A549 (cell line): ENCODE measurements around the gene TENT4A. TPM values are rescaled to one million over a fixed set of nuclear protein-coding genes. Genes with fewer than 3 reads are reported as not detected.

Source experiments
- ATAC-seq, 2 experiments: fragments of 200-7000 bp in 1 of 2; fragments of >200 bp in 1 of 2; cut with Nextera tagmentation in 1 of 2; cut with Tn5 transposase in 1 of 2; 3 replicates each; pipeline versions ENCODE4 v1.8.0 to v1.9.1; 2018 to 2020; ENCODE audit warnings: mild to moderate bottlenecking in 1 of 2, moderate library complexity in 1 of 2
- CTCF ChIA-PET: fragments of 300-600 bp; sonication (Branson Sonifier 250); formaldehyde crosslinking; extraction: SDS; loops from one replicate; lab custom pipeline; 2021; ENCODE audit warnings: antibody characterized with exemption, inconsistent platforms; lab: Yijun Ruan, JAX
- POLR2A ChIA-PET: fragments of 350-600 bp; formaldehyde crosslinking; extraction: SDS; loops from one replicate; lab custom pipeline; 2021; ENCODE audit warnings: antibody characterized with exemption, inconsistent platforms; lab: Yijun Ruan, JAX
- DNase-seq, 2 experiments: peaks; one replicate each; pipeline versions ENCODE4 v3.0.0 to v3.0.0-alpha.2; 2011 to 2016; ENCODE audit warnings: low read depth in 1 of 2, low spot score in 1 of 2
- FAIRE-seq: peaks from 2 replicates; lab custom pipeline; 2011; peaks lifted over from hg19 to GRCh38; lab: Jason Lieb, UNC
- H3K27ac ChIP-seq, 2 experiments: fragments of >200 bp; sonication (Bioruptor Twin); formaldehyde crosslinking; 3 replicates each; pipeline ENCODE4 v1.5.1; 2016 to 2017
- H3K4me1 ChIP-seq: fragments of >200 bp; sonication (Bioruptor Twin); formaldehyde crosslinking; 3 replicates; pipeline ENCODE4 v1.6.1; 2016
- H3K4me2 ChIP-seq: fragments of >200 bp; sonication (Bioruptor Twin); formaldehyde crosslinking; 3 replicates; pipeline ENCODE4 v1.6.1; 2016
- H3K4me3 ChIP-seq: fragments of >200 bp; sonication (Bioruptor Twin); formaldehyde crosslinking; 3 replicates; pipeline ENCODE4 v1.5.1; 2016
- H3K9me3 ChIP-seq: fragments of >200 bp; sonication (Bioruptor Twin); formaldehyde crosslinking; 3 replicates; pipeline ENCODE4 v1.6.1; 2016
- BHLHE40 ChIP-seq: IDR thresholded peaks from 2 replicates; pipeline ENCODE4 v1.6.1; 2012; ENCODE audit warnings: low read depth, low read length, inconsistent platforms
- CEBPB ChIP-seq, 2 experiments: fragments of >200 bp in 1 of 2; sonication (Bioruptor Twin) in 1 of 2; formaldehyde crosslinking in 1 of 2; IDR thresholded peaks; 2 replicates each; pipeline ENCODE4 v1.6.1; 2012 to 2016
- CHD4 ChIP-seq: fragments of 200-600 bp; sonication (generic); IDR thresholded peaks from 2 replicates; pipeline ENCODE4 v1.6.1; 2016; ENCODE audit warnings: antibody characterized with exemption, mild to moderate bottlenecking, borderline replicate concordance
- ESRRA ChIP-seq: fragments of 150-350 bp; IDR thresholded peaks from 2 replicates; pipeline ENCODE4 v1.6.1; 2014; ENCODE audit warnings: mild to moderate bottlenecking, low read length, borderline replicate concordance
- FOSB ChIP-seq: fragments of 250-450 bp; sonication (Bioruptor Pico); IDR thresholded peaks from 2 replicates; pipeline ENCODE4 v1.5.0; 2020; ENCODE audit warnings: mild to moderate bottlenecking, moderate library complexity
- FOSL2 ChIP-seq, 2 experiments: fragments of 450-650 bp in 1 of 2; fragments of >200 bp in 1 of 2; sonication (Bioruptor Twin) in 1 of 2; formaldehyde crosslinking; IDR thresholded peaks; 2 replicates each; pipeline versions ENCODE4 v1.5.0 to v1.6.1; 2016 to 2020; ENCODE audit warnings: mild to moderate bottlenecking in 1 of 2, moderate library complexity in 1 of 2
- HEYL ChIP-seq: fragments of 250-450 bp; sonication (Bioruptor Pico); IDR thresholded peaks from 2 replicates; pipeline ENCODE4 v1.8.0; 2021; ENCODE audit warnings: mild to moderate bottlenecking, moderate library complexity
- HOXA7 ChIP-seq: fragments of 250-450 bp; sonication (Bioruptor Pico); IDR thresholded peaks from 2 replicates; pipeline ENCODE4 v1.5.0; 2020; ENCODE audit warnings: mild to moderate bottlenecking, moderate library complexity
- KDM5A ChIP-seq: fragments of 200-600 bp; sonication (generic); IDR thresholded peaks from 2 replicates; pipeline ENCODE4 v1.6.1; 2016; ENCODE audit warnings: antibody characterized with exemption, mild to moderate bottlenecking
- NPAS2 ChIP-seq: fragments of 250-450 bp; sonication (Bioruptor Pico); IDR thresholded peaks from 2 replicates; pipeline ENCODE4 v1.8.0; 2022; ENCODE audit warnings: mild to moderate bottlenecking, moderate library complexity, borderline replicate concordance
- NR3C1 ChIP-seq: fragments of >200 bp; sonication (Bioruptor Twin); formaldehyde crosslinking; IDR thresholded peaks from 3 replicates; pipeline ENCODE4 v1.6.1; 2017
- PHF8 ChIP-seq: fragments of 200-600 bp; sonication (generic); IDR thresholded peaks from 2 replicates; pipeline ENCODE4 v1.6.1; 2016; ENCODE audit warnings: low read depth, mild to moderate bottlenecking, antibody characterized with exemption, moderate library complexity, borderline replicate concordance
- RFX5 ChIP-seq: fragments of 450-650 bp; IDR thresholded peaks from 2 replicates; pipeline ENCODE4 v1.7.1; 2014; ENCODE audit warnings: antibody characterized with exemption, mild to moderate bottlenecking, moderate library complexity
- RNF2 ChIP-seq: fragments of 200-600 bp; sonication (generic); IDR thresholded peaks from 2 replicates; pipeline ENCODE4 v1.6.1; 2016; ENCODE audit warnings: low read depth, mild to moderate bottlenecking, antibody characterized with exemption, moderate library complexity, borderline replicate concordance
- TFCP2L1 ChIP-seq: fragments of 250-450 bp; sonication (Bioruptor Pico); IDR thresholded peaks from 2 replicates; pipeline ENCODE4 v1.5.0; 2021; ENCODE audit warnings: mild to moderate bottlenecking
- ZSCAN20 ChIP-seq: fragments of 250-450 bp; sonication (Bioruptor Pico); IDR thresholded peaks from 2 replicates; pipeline ENCODE4 v1.8.0; 2022; ENCODE audit warnings: mild to moderate bottlenecking, moderate library complexity
- WGBS: methylation state at CpG from one replicate; pipeline ENCODE4 v1.1.6; 2017; ENCODE audit errors: missing lambda C conversion rate; 5-methylcytosine and 5-hydroxymethylcytosine counted together
- polyA plus RNA-seq, 4 experiments: library from polyadenylated mRNA; depleted of rRNA in 3 of 4; stranded (reverse); fragments of >200 nt; fragmentation: RNase III in 1 of 4; extraction: RNeasy Plus Mini Kit Qiagen cat#74134 plus additional on column Dnase treatment in 1 of 4; gene quantifications; 2 replicates in 3 of 4; 3 replicates in 1 of 4; pipeline ENCODE4 v1.2.3, GENCODE V29; 2011 to 2017
- TF ChIP-seq, protein P1 (sequence below): fragments of 250-450 bp; sonication (Bioruptor Pico); IDR thresholded peaks from 2 replicates; pipeline ENCODE4 v1.5.0; 2020; ENCODE audit warnings: low read depth, mild to moderate bottlenecking, moderate library complexity
- TF ChIP-seq, protein P2 (sequence below): fragments of >200 bp; sonication (Bioruptor Twin); formaldehyde crosslinking; IDR thresholded peaks from 2 replicates; pipeline ENCODE4 v1.6.1; 2016
- TF ChIP-seq, protein P3 (sequence below): fragments of >200 bp; sonication (Bioruptor Twin); formaldehyde crosslinking; IDR thresholded peaks from 3 replicates; pipeline ENCODE4 v1.5.1; 2016
- TF ChIP-seq, protein P4 (sequence below): fragments of 450-650 bp; IDR thresholded peaks from 2 replicates; pipeline ENCODE4 v1.6.1; 2014; ENCODE audit warnings: antibody characterized with exemption

TENT4A gene
- polyA plus RNA-seq, 2 of the 4 experiments (the other 2 are of a cell fraction): 7.2 to 15.2 TPM

DNA sequence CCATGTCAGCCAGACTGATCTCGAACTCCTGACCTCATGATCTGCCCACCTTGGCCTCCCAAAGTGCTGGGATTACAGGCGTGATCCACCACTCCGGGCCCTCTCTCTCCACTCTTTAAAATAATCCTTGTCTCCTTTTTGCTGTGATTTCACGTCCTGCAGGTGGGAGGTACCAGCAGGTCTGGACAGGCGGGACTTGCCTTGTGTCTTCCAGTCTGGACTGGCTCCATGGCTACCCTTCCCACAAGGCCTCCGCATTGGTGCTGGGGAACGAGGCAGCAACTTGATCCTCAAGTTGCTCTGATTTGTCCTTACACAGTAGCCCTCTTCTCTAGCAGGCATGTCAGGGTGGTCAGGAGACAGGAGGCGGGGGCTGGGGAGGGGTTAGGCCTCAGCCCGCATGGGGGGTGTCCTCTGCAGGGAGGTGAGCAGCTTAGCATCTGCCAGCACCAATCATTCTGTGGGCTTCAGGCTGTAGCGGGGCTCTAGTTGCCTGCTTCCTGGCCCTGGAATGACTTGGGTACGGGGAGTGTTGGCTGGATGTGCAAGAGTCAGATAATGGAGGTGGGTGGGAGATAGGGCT lies 54.3 kb downstream of the TENT4A start:
- Histone ChIP-seq H3K9me3 (no peaks in the 10 kb centered on the region), H3K4me3 (no peak overlapping the region), H3K4me1 (peaks cover 19% of the 10 kb centered on the region), H3K27ac (peak overlapping the region; percentile 78 to 86), H3K4me2 (peak overlapping the region; percentile 90)
- TF ChIP-seq TFCP2L1 (CRISPR knock-in tag) (no peak), BHLHE40 (no peak), HEYL (CRISPR knock-in tag) (no peak), CHD4 (no peak)
- TF ChIP-seq, protein P1, sequence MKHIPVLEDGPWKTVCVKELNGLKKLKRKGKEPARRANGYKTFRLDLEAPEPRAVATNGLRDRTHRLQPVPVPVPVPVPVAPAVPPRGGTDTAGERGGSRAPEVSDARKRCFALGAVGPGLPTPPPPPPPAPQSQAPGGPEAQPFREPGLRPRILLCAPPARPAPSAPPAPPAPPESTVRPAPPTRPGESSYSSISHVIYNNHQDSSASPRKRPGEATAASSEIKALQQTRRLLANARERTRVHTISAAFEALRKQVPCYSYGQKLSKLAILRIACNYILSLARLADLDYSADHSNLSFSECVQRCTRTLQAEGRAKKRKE: no peak
- TF ChIP-seq, protein P2, sequence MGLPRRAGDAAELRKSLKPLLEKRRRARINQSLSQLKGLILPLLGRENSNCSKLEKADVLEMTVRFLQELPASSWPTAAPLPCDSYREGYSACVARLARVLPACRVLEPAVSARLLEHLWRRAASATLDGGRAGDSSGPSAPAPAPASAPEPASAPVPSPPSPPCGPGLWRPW: no peak
- FAIRE-seq (no peak), DNase-seq (no peak), ATAC-seq (no peak)
- POLR2A ChIA-PET: no interaction called here
- CTCF ChIA-PET: interaction anchor here (0.6 to 2.8 kb wide), 5 partner anchors 11 to 978 kb away, joined by 3 to 20 read pairs (median 4); no protein-coding TSS in a partner anchor
- WGBS: 97% methylated on average over 11 of the region's 11 CpGs

DNA sequence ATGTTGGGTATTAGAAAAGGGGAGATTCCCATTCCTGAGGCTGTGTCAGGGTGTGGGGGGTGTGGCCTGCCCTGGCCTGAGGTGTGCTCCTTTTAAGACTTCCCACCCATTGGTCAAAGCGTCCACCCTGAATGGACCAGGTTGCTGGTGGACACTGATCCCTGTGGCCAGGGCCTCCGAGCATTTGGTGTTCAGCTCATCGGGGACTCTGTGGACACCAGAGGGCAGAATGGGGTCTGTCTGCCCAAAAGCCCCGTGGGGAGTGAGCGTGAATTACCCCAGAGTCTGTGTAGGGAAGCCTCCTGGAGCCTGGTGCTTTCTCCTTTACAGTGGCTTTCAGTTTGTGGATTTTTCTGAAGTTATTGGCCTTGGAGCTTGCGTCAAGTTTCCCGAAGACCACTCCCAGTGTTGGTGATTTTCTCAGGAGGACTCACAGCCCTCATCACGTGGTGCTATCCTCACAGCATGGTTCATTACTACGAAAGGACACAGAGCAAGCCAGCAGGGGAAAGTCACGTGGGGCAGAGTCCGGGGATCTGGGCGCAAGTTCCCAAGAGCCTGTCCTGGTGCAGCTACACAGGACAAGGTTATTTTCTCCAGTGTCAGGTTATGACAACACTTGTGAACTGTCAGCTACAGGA lies 55.5 kb downstream of the TENT4A start:
- H3K4me2 ChIP-seq: no peak overlapping the region
- FAIRE-seq (no peak), DNase-seq (no peak), ATAC-seq (no peak)
- H3K4me1 ChIP-seq: peaks cover 19% of the 10 kb centered on the region
- 92% methylated on average over 12 of the region's 12 CpGs for WGBS
- 0 out of 6 replicates have a peak overlapping the region, but pooled peaks of 1 of the 2 experiments have one; percentile 10 for H3K27ac ChIP-seq
- H3K9me3 ChIP-seq: no peaks in the 10 kb centered on the region
- ChIA-PET POLR2A (no interaction called here), CTCF (interaction anchor here (1.1 kb wide), 1 partner anchor 977 kb away, joined by 4 read pairs; no protein-coding TSS in a partner anchor)
- TF ChIP-seq, protein P3, sequence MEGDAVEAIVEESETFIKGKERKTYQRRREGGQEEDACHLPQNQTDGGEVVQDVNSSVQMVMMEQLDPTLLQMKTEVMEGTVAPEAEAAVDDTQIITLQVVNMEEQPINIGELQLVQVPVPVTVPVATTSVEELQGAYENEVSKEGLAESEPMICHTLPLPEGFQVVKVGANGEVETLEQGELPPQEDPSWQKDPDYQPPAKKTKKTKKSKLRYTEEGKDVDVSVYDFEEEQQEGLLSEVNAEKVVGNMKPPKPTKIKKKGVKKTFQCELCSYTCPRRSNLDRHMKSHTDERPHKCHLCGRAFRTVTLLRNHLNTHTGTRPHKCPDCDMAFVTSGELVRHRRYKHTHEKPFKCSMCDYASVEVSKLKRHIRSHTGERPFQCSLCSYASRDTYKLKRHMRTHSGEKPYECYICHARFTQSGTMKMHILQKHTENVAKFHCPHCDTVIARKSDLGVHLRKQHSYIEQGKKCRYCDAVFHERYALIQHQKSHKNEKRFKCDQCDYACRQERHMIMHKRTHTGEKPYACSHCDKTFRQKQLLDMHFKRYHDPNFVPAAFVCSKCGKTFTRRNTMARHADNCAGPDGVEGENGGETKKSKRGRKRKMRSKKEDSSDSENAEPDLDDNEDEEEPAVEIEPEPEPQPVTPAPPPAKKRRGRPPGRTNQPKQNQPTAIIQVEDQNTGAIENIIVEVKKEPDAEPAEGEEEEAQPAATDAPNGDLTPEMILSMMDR: no peak
- TF ChIP-seq NR3C1 (no peak), PHF8 (no peak), RNF2 (no peak), ESRRA (no peak), HOXA7 (CRISPR knock-in tag) (no peak), FOSL2 (IDR thresholded peaks at IDR 0.05) (no peak), FOSL2 (CRISPR knock-in tag; IDR thresholded peaks at IDR 0.05) (no peak), HEYL (CRISPR knock-in tag) (no peak), NPAS2 (CRISPR knock-in tag) (no peak), FOSB (CRISPR knock-in tag) (no peak), ZSCAN20 (no peak), KDM5A (no peak), RFX5 (no peak), CEBPB (IDR thresholded peaks at IDR 0.05) (no peak)
- TF ChIP-seq, protein P1: no peak
- TF ChIP-seq, protein P4, sequence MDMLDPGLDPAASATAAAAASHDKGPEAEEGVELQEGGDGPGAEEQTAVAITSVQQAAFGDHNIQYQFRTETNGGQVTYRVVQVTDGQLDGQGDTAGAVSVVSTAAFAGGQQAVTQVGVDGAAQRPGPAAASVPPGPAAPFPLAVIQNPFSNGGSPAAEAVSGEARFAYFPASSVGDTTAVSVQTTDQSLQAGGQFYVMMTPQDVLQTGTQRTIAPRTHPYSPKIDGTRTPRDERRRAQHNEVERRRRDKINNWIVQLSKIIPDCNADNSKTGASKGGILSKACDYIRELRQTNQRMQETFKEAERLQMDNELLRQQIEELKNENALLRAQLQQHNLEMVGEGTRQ: no peak
- H3K4me3 ChIP-seq: no peak overlapping the region
